ENCODE data around the gene GRIP2.

The GRIP2 gene

GRCh38 chr3:14548321-14548729 is 8.2 kb upstream of the GRIP2 start:
- peak; percentile 66 for DNase-seq (ENCODE audit: low read depth)
- H3K4me3 ChIP-seq (ENCODE audit: low read length), result no peak overlapping the region
- peak; percentile 80 for TF ChIP-seq CTCF (IDR thresholded peaks at IDR 0.05; ENCODE audit: insufficient read depth, low read depth, low read length, missing control alignments)

GRCh38 chr3:14547693-14548092 is 7.6 kb upstream of the GRIP2 start:
- no peak for TF ChIP-seq CTCF (IDR thresholded peaks at IDR 0.05; ENCODE audit: insufficient read depth, low read depth, low read length, missing control alignments)
- H3K4me3 ChIP-seq (ENCODE audit: low read length), result no peak overlapping the region
- DNase-seq (ENCODE audit: low read depth), result no peak

GRCh38 chr3:14546041-14546440 is 5.9 kb upstream of the GRIP2 start:
- TF ChIP-seq CTCF (IDR thresholded peaks at IDR 0.05; ENCODE audit: insufficient read depth, low read depth, low read length, missing control alignments), result no peak
- no peak overlapping the region for H3K4me3 ChIP-seq (ENCODE audit: low read length)
- DNase-seq (ENCODE audit: low read depth), result no peak

DNA sequence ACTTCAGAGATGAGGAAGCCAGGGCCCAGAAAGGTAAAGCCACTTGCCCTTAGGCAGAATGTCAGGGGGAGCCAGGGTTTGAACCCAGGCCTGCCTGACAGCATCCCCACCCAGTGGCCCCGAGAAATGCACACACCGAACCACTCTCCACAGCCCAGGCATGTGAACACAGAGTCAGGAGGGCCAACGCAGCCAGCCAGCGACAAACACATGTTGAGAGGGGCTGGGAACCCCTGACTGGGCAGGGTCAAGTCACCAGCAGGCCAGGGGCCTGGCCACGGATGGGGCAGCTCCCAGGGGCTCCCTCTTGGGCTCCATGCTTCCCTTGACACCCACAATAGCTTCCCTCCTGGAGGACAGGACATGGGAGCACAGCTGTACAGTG is 5.1 kb upstream of the GRIP2 start:
- TF ChIP-seq CTCF (IDR thresholded peaks at IDR 0.05; ENCODE audit: insufficient read depth, low read depth, low read length, missing control alignments), result no peak
- no peak for DNase-seq (ENCODE audit: low read depth)
- H3K4me3 ChIP-seq (ENCODE audit: low read length), result no peak overlapping the region

DNA sequence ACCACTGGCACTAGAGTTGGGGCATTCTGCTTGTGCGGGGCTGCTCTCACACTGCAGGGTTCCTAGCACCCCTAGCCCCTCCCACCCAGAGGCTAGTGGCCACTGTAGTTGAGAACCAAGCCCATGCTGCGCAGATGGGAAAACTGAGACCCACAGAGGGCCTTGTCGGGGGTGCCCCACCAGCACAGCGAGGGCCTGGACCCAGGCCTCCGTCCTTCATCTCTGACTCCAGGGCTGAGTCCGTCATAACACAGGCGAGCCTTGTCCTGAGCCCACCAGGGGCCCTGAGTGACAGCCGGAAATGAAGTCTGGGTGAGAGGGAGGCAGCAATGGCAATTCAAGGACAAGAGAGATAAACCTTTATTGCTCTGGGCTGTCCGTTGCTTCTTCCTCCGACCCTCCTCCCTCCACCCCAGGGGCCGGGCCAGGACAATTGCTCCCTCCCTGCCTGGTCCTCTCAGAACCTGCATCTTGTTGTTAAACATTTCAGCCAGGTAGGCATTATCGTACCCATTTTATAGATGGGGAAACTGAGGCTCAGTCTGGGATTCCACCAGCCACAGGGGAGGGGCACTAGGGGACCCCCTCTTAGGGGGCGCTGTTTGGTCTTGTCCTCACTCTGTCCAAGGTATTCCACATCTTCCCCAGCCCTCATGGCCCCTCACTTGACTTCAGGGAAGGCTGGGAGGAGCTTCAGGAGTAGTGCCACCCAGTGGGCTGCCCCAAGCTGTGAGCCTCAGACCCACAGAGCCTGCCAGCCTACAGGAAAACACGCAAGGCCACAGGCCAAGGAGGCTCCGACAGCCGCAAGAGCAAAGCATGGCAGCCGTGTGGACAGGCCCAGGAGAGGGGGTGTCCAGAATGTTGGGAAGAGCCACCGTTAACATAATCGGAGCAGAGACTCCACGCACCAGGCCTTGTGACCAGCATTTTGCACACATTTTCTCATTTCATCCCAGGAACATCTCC is 4.4 kb upstream of the GRIP2 start:
- no peak overlapping the region for H3K4me3 ChIP-seq (ENCODE audit: low read length)
- DNase-seq (ENCODE audit: low read depth), result no peak
- TF ChIP-seq CTCF (IDR thresholded peaks at IDR 0.05; ENCODE audit: insufficient read depth, low read depth, low read length, missing control alignments), result no peak

- peak; percentile 18 for TF ChIP-seq CTCF (IDR thresholded peaks at IDR 0.05; ENCODE audit: insufficient read depth, low read depth, low read length, missing control alignments)
- no peak for DNase-seq (ENCODE audit: low read depth)
- H3K4me3 ChIP-seq (ENCODE audit: low read length), result no peak overlapping the region
Observed at GRCh38 chr3:14543446-14543845, 3.3 kb upstream of the GRIP2 start.

GRCh38 chr3:14542656-14543055 is 2.5 kb upstream of the GRIP2 start:
- TF ChIP-seq CTCF (IDR thresholded peaks at IDR 0.05; ENCODE audit: insufficient read depth, low read depth, low read length, missing control alignments), result no peak
- no peak for DNase-seq (ENCODE audit: low read depth)
- no peak overlapping the region for H3K4me3 ChIP-seq (ENCODE audit: low read length)
